GM18511 (cell line): ENCODE measurements around the gene SPATA24.
"Not testable (repeated sequence)": the region's sequence is repeated elsewhere in the genome, so short reads cannot be mapped to it uniquely, and the experiment has no call there.

Source experiments
- ATAC-seq: cut with Tn5 transposase; IDR thresholded peaks from one replicate; pipeline ENCODE4 v1.9.1; 2021; ENCODE audit warnings: mild to moderate bottlenecking, moderate library complexity; ENCODE audit not compliant: unreplicated experiment

Gene SPATA24

GRCh38 chr5:139395844-139396640 is 7.8 kb downstream of the SPATA24 start:
- ATAC-seq, result no peak

GRCh38 chr5:139394654-139395566 is 9.0 kb downstream of the SPATA24 start, which contains the start of gene PROB1:
TSS of gene PROB1 (minus strand) at chr5:139395104. CDS start at chr5:139395081, 23 bp downstream.
- ATAC-seq, result no peak

GRCh38 chr5:139394123-139394653 is 9.7 kb downstream of the SPATA24 start:
- peak; percentile 24 for ATAC-seq

- ATAC-seq, result no peak
These were observed 10.3 kb downstream of the SPATA24 start for GRCh38 chr5:139393497-139394122.

- ATAC-seq, result peak; percentile 56
These were observed 11.0 kb downstream of the SPATA24 start for GRCh38 chr5:139392678-139393496.

- peak; percentile 16 for ATAC-seq
These were observed 11.6 kb downstream of the SPATA24 start for GRCh38 chr5:139392324-139392677.

- peak; percentile 0 for ATAC-seq
These were observed 12.1 kb downstream of the SPATA24 start for GRCh38 chr5:139391570-139392323.

GRCh38 chr5:139390639-139391569 is 13.0 kb downstream of the SPATA24 start:
- no peak for ATAC-seq

GRCh38 chr5:139389701-139390638 is 13.9 kb downstream of the SPATA24 start, which contains the start of gene MZB1:
TSS of gene MZB1 (minus strand) at chr5:139389913. CDS start at chr5:139389856, 57 bp downstream.
- ATAC-seq, result peak; percentile 36

GRCh38 chr5:139388198-139388821 is 15.6 kb downstream of the SPATA24 start:
- no peak for ATAC-seq

GRCh38 chr5:139387611-139388197 is 16.2 kb downstream of the SPATA24 start:
- ATAC-seq, result no peak

- not testable (repeated sequence) for ATAC-seq
These were observed 16.9 kb downstream of the SPATA24 start for GRCh38 chr5:139386956-139387355.

GRCh38 chr5:139386050-139386438 is 17.8 kb downstream of the SPATA24 start:
- ATAC-seq, result no peak

- ATAC-seq, result no peak
These were observed 18.5 kb downstream of the SPATA24 start for GRCh38 chr5:139385061-139386049.

- ATAC-seq, result no peak
These were observed 19.3 kb downstream of the SPATA24 start for GRCh38 chr5:139384591-139385051.
